ENCODE results near the gene ADCY2.

Gene ADCY2

GRCh38 chr5:7540736-7541485, 145.0 kb downstream of the ADCY2 start:
- Mint-ChIP-seq H3K27me3 (no peaks in the 10 kb centered on the region), H3K36me3 (no peaks in the 10 kb centered on the region), H3K9me3 (peaks cover 3% of the 10 kb centered on the region), H3K4me1 (no peaks in the 10 kb centered on the region), H3K27ac (no peak overlapping the region), H3K4me3 (no peak overlapping the region)
- ATAC-seq = no peak

- Mint-ChIP-seq H3K4me3 (no peak overlapping the region), H3K36me3 (no peaks in the 10 kb centered on the region), H3K27me3 (no peaks in the 10 kb centered on the region), H3K27ac (no peak overlapping the region), H3K9me3 (peaks cover 3% of the 10 kb centered on the region), H3K4me1 (no peaks in the 10 kb centered on the region)
- ATAC-seq = no peak
Measured at GRCh38 chr5:7541898-7542297, 146.0 kb downstream of the ADCY2 start.

GRCh38 chr5:7546555-7546954, 150.6 kb downstream of the ADCY2 start:
- no peak for ATAC-seq
- Mint-ChIP-seq H3K27me3 (no peaks in the 10 kb centered on the region), H3K27ac (no peak overlapping the region), H3K4me1 (no peaks in the 10 kb centered on the region), H3K36me3 (no peaks in the 10 kb centered on the region), H3K4me3 (no peak overlapping the region), H3K9me3 (peaks cover 9% of the 10 kb centered on the region)

- Mint-ChIP-seq H3K27ac (no peak overlapping the region), H3K4me3 (no peak overlapping the region), H3K9me3 (peaks cover 9% of the 10 kb centered on the region), H3K36me3 (no peaks in the 10 kb centered on the region), H3K27me3 (no peaks in the 10 kb centered on the region), H3K4me1 (no peaks in the 10 kb centered on the region)
- no peak for ATAC-seq
Measured at GRCh38 chr5:7548596-7548995, 152.7 kb downstream of the ADCY2 start.

GRCh38 chr5:7565559-7565958, 169.6 kb downstream of the ADCY2 start:
- ATAC-seq = no peak
- Mint-ChIP-seq H3K4me3 (no peak overlapping the region), H3K27me3 (no peaks in the 10 kb centered on the region), H3K4me1 (no peaks in the 10 kb centered on the region), H3K27ac (no peak overlapping the region), H3K36me3 (no peaks in the 10 kb centered on the region), H3K9me3 (peaks cover 3% of the 10 kb centered on the region)

- Mint-ChIP-seq H3K36me3 (no peaks in the 10 kb centered on the region), H3K27me3 (no peaks in the 10 kb centered on the region), H3K27ac (no peak overlapping the region), H3K9me3 (peaks cover 5% of the 10 kb centered on the region), H3K4me1 (no peaks in the 10 kb centered on the region), H3K4me3 (no peak overlapping the region)
- ATAC-seq = no peak
Measured at GRCh38 chr5:7576023-7576715, 180.2 kb downstream of the ADCY2 start.

- Mint-ChIP-seq H3K36me3 (no peaks in the 10 kb centered on the region), H3K9me3 (peaks cover 3% of the 10 kb centered on the region), H3K27me3 (no peaks in the 10 kb centered on the region), H3K4me3 (no peak overlapping the region), H3K4me1 (no peaks in the 10 kb centered on the region), H3K27ac (no peak overlapping the region)
- no peak for ATAC-seq
Measured at GRCh38 chr5:7577381-7577780, 181.4 kb downstream of the ADCY2 start.

GRCh38 chr5:7578071-7578470, 182.1 kb downstream of the ADCY2 start:
- no peak overlapping the region for H3K4me3 Mint-ChIP-seq
- no peak overlapping the region for H3K27ac Mint-ChIP-seq
- H3K4me1 Mint-ChIP-seq = no peaks in the 10 kb centered on the region
- ATAC-seq = no peak
- peaks cover 3% of the 10 kb centered on the region for H3K9me3 Mint-ChIP-seq
- H3K27me3 Mint-ChIP-seq = no peaks in the 10 kb centered on the region
- H3K36me3 Mint-ChIP-seq = no peaks in the 10 kb centered on the region

- H3K27ac Mint-ChIP-seq = no peak overlapping the region
- no peaks in the 10 kb centered on the region for H3K36me3 Mint-ChIP-seq
- ATAC-seq = no peak
- peaks cover 2% of the 10 kb centered on the region for H3K9me3 Mint-ChIP-seq
- no peaks in the 10 kb centered on the region for H3K27me3 Mint-ChIP-seq
- H3K4me1 Mint-ChIP-seq = no peaks in the 10 kb centered on the region
- H3K4me3 Mint-ChIP-seq = no peak overlapping the region
Measured at GRCh38 chr5:7584749-7585148, 188.8 kb downstream of the ADCY2 start.

GRCh38 chr5:7585807-7586206, 189.9 kb downstream of the ADCY2 start:
- H3K36me3 Mint-ChIP-seq = no peaks in the 10 kb centered on the region
- no peak overlapping the region for H3K4me3 Mint-ChIP-seq
- ATAC-seq = no peak
- no peaks in the 10 kb centered on the region for H3K27me3 Mint-ChIP-seq
- peaks cover 2% of the 10 kb centered on the region for H3K9me3 Mint-ChIP-seq
- H3K27ac Mint-ChIP-seq = no peak overlapping the region
- H3K4me1 Mint-ChIP-seq = no peaks in the 10 kb centered on the region

GRCh38 chr5:7586480-7586879, 190.5 kb downstream of the ADCY2 start:
- Mint-ChIP-seq H3K27ac (no peak overlapping the region), H3K4me1 (no peaks in the 10 kb centered on the region), H3K9me3 (peaks cover 2% of the 10 kb centered on the region), H3K36me3 (no peaks in the 10 kb centered on the region), H3K27me3 (no peaks in the 10 kb centered on the region), H3K4me3 (no peak overlapping the region)
- no peak for ATAC-seq

- Mint-ChIP-seq H3K27me3 (no peaks in the 10 kb centered on the region), H3K9me3 (no peaks in the 10 kb centered on the region), H3K4me1 (no peaks in the 10 kb centered on the region), H3K4me3 (no peak overlapping the region), H3K27ac (no peak overlapping the region), H3K36me3 (no peaks in the 10 kb centered on the region)
- no peak for ATAC-seq
Measured at GRCh38 chr5:7589800-7590199, 193.9 kb downstream of the ADCY2 start.

- no peak for ATAC-seq
- H3K4me3 Mint-ChIP-seq = no peak overlapping the region
- H3K27me3 Mint-ChIP-seq = no peaks in the 10 kb centered on the region
- no peaks in the 10 kb centered on the region for H3K36me3 Mint-ChIP-seq
- H3K4me1 Mint-ChIP-seq = no peaks in the 10 kb centered on the region
- H3K27ac Mint-ChIP-seq = no peak overlapping the region
- H3K9me3 Mint-ChIP-seq = no peaks in the 10 kb centered on the region
Measured at GRCh38 chr5:7592910-7593309, 197.0 kb downstream of the ADCY2 start.

- H3K4me3 Mint-ChIP-seq = no peak overlapping the region
- peaks cover 13% of the 10 kb centered on the region for H3K9me3 Mint-ChIP-seq
- no peaks in the 10 kb centered on the region for H3K4me1 Mint-ChIP-seq
- ATAC-seq = no peak
- no peak overlapping the region for H3K27ac Mint-ChIP-seq
- H3K36me3 Mint-ChIP-seq = no peaks in the 10 kb centered on the region
- H3K27me3 Mint-ChIP-seq = no peaks in the 10 kb centered on the region
Measured at GRCh38 chr5:7597059-7597642, 201.2 kb downstream of the ADCY2 start.

GRCh38 chr5:7606840-7607465, 211.0 kb downstream of the ADCY2 start:
- no peak for ATAC-seq
- no peaks in the 10 kb centered on the region for H3K4me1 Mint-ChIP-seq
- no peaks in the 10 kb centered on the region for H3K27me3 Mint-ChIP-seq
- no peak overlapping the region for H3K27ac Mint-ChIP-seq
- no peak overlapping the region for H3K4me3 Mint-ChIP-seq
- H3K36me3 Mint-ChIP-seq = no peaks in the 10 kb centered on the region
- no peaks in the 10 kb centered on the region for H3K9me3 Mint-ChIP-seq
